CD4-positive, alpha-beta memory T cell (primary cell): Measurements from ENCODE around the gene CCDC74A. TPM values are rescaled to one million over a fixed set of nuclear protein-coding genes. Genes with fewer than 3 reads are reported as not detected.
A peak's percentile ranks its signal among the peaks of the same experiment; 100 is the strongest.
"Not testable (repeated sequence)": the region's sequence is repeated elsewhere in the genome, so short reads cannot be mapped to it uniquely, and the experiment has no call there.

Experiments
- CTCF ChIA-PET: fragments of 350-600 bp; sonication (Branson Sonifier 250); formaldehyde crosslinking; loops from one replicate; lab custom pipeline; 2021; ENCODE audit warnings: inconsistent platforms; ENCODE audit not compliant: partially characterized antibody; lab: Charles Lee
- POLR2A ChIA-PET: fragments of 350-600 bp; sonication (Branson Sonifier 250); formaldehyde crosslinking; loops from one replicate; lab custom pipeline; 2021; ENCODE audit not compliant: partially characterized antibody; lab: Charles Lee
- DNase-seq, 5 donors: peaks; one replicate each; pipeline versions ENCODE4 v3.0.0 to v3.0.0-alpha.2; 2020 to 2022; ENCODE audit warnings: mixed read lengths in 1 of 5
- H3K27ac ChIP-seq: one replicate; pipeline ENCODE4 v1.7.0; 2013; ENCODE audit warnings: low read depth, low read length
- H3K27me3 ChIP-seq: 2 replicates; pipeline ENCODE4 v1.7.0; 2013; ENCODE audit warnings: mild to moderate bottlenecking, low read length, moderate library complexity; ENCODE audit not compliant: insufficient read depth
- H3K36me3 ChIP-seq: 2 replicates; pipeline ENCODE4 v1.7.0; 2013; ENCODE audit warnings: mild to moderate bottlenecking, low read length, moderate library complexity; ENCODE audit not compliant: insufficient read depth
- H3K4me1 ChIP-seq: 2 replicates; pipeline ENCODE4 v1.7.0; 2013; ENCODE audit warnings: mild to moderate bottlenecking, low read length, moderate library complexity; ENCODE audit not compliant: insufficient read depth
- H3K4me3 ChIP-seq, 2 donors: one replicate each; pipeline ENCODE4 v1.7.0; 2013; ENCODE audit warnings: low read length in 2 of 2, mild to moderate bottlenecking in 1 of 2
- H3K9me3 ChIP-seq, 2 donors: one replicate each; pipeline ENCODE4 v1.7.0; 2013; ENCODE audit warnings: low read length in 2 of 2, control low read depth in 1 of 2; ENCODE audit not compliant: control insufficient read depth in 1 of 2
- H3K27ac Mint-ChIP-seq, 7 donors: one replicate each; pipeline ENCODE4 v1.8.0; 2020 to 2021; ENCODE audit warnings: mixed read lengths in 7 of 7, mild to moderate bottlenecking in 6 of 7, inconsistent platforms in 3 of 7, moderate library complexity in 3 of 7
- H3K27me3 Mint-ChIP-seq, 2 donors: one replicate each; pipeline ENCODE4 v1.8.0; 2020 to 2021; ENCODE audit warnings: mixed read lengths in 2 of 2
- H3K36me3 Mint-ChIP-seq, 2 donors: one replicate each; pipeline ENCODE4 v1.8.0; 2020 to 2021; ENCODE audit warnings: mixed read lengths in 2 of 2, inconsistent platforms in 1 of 2, mild to moderate bottlenecking in 1 of 2
- H3K4me1 Mint-ChIP-seq, 4 donors: one replicate each; pipeline ENCODE4 v1.8.0; 2020 to 2021; ENCODE audit warnings: mixed read lengths in 4 of 4, mild to moderate bottlenecking in 1 of 4
- H3K4me3 Mint-ChIP-seq, 8 donors: one replicate each; pipeline ENCODE4 v1.8.0; 2020 to 2021; ENCODE audit warnings: mixed read lengths in 8 of 8, mild to moderate bottlenecking in 7 of 8, moderate library complexity in 6 of 8, inconsistent platforms in 3 of 8
- H3K9me3 Mint-ChIP-seq, 8 donors: one replicate each; pipeline ENCODE4 v1.8.0; 2020 to 2021; ENCODE audit warnings: mixed read lengths in 8 of 8, mild to moderate bottlenecking in 5 of 8, inconsistent platforms in 3 of 8, moderate library complexity in 1 of 8
- intact Hi-C: fragments of 100-400 bp; cut with micrococcal nuclease; formaldehyde crosslinking; loops from one replicate; pipeline ENCODE4 v1.15.1; 2023
- polyA plus RNA-seq, 2 donors: library from polyadenylated mRNA; unstranded; fragments of 300-500 nt; fragmentation: Illumina TruSeq; gene quantifications; one replicate each; pipeline ENCODE4 v1.2.3, GENCODE V29; 2021
- total RNA-seq, 2 experiments: library from RNA; stranded (reverse); gene quantifications; one replicate each; pipeline ENCODE4 v1.2.3, GENCODE V29; 2021

The CCDC74A gene
- total RNA-seq = under 1 TPM in 1 of 2 experiments, not detected in 1; 0.38 TPM
- under 1 TPM; 0.42 to 0.54 TPM for polyA plus RNA-seq

DNA sequence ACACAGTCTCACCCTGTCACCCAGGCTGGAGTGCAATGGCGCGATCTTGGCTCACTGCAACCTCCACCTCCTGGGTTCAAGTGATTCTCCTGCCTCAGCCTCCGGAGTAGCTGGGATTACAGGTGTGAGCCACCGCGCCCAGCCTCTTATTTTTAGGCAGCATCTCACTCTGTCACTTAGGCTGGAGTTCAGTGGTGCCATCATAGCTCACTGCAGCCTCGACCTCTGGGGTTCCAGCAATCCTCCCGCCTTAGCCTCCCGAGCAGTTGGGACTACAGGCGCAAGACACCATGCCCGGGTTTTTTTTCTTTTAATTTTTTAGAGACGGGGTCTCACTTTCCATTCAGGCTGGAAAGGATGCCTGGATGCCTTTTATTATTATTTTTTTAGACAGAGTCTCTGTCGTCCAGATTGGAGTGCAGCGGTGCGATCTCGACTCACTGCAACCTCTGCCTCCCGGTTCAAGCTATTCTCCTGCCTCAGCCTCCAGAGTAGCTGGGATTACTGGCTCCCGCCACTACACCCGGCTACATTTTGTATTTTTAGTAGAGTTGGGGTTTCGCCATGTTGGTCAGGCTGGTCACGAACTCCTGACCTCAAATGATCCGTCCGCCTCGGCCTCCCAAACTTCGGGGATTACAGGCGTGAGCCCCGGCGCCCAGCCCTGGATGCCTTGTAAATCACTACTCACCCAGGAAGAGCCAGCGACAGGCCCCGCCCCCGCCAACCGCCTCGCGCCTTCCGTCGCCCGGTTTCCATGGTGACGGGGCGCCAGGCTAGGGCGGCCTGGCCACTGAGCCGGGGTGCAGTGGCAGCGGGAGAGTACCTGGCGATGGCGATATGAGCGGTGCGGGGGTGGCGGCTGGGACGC lies at the start of gene CCDC74A:
Gene CCDC74A (plus strand): TSS at position 758 of the 871 bp plus-strand sequence. CDS start 83 bp downstream, at position 841.
- not testable (repeated sequence) for H3K27me3 ChIP-seq, H3K27ac ChIP-seq, H3K36me3 Mint-ChIP-seq, H3K9me3 ChIP-seq, H3K4me1 ChIP-seq, H3K27me3 Mint-ChIP-seq, H3K9me3 Mint-ChIP-seq, H3K36me3 ChIP-seq
- ChIA-PET CTCF (interaction anchor here (1.3 kb wide), 1 partner anchor 35 kb away, joined by 8 read pairs; the partner anchor contains the start of gene MZT2A), POLR2A (interaction anchor here (0.7 to 1.3 kb wide), 2 partner anchors 35 to 1345 kb away, joined by 3 to 11 read pairs; partner anchors contain the start of genes MZT2A and MZT2B)
- intact Hi-C loops = loop anchor here (1.0 kb wide), 1 partner anchor 35 kb away; the partner anchor contains the start of gene MZT2A
- Mint-ChIP-seq H3K4me1 (peaks cover 0 to 19% (median 6%) of the 10 kb centered on the region in 4 donors), H3K27ac (peak within 1 kb of the TSS; percentile 80 to 94 (median 85)), H3K4me3 (peak within 1 kb of the TSS; percentile 83 to 94 (median 90))
- peak within 1 kb of the TSS in 1 of 2 donors; percentile 28 for H3K4me3 ChIP-seq
- DNase-seq = peak; percentile 80 to 83 (median 82)

DNA sequence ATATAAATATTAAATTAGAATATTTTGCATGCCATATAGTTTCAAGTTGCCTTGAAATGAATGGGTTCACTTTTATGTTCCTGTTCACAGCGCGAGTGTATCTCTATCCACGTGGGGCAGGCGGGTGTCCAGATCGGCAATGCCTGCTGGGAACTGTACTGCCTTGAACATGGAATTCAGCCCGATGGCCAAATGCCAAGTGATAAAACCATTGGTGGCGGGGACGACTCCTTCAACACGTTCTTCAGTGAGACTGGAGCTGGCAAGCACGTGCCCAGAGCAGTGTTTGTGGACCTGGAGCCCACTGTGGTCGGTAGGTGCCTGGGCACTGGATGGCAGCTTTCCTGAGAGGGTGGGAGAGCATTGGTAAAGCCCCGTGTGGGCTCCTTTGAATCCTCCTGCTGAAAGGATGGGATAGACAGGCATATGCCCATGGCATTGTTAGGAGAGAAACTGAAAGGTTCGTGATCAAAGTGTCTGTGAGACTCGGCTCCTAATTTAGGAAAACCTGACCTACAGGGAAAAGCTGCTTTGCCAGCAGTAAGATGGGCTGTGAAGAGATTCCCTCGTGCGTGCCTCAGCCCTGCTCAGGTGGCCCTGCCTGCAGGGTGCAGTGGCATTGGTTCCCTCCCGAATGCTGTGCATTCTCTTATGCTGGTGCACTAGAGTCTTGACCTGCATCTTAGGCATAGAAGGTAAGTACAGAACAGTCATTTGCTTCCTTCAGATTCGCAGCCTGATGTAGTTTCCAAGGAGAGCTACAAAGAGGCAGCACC lies 49.4 kb upstream of the CCDC74A start:
- H3K4me1 Mint-ChIP-seq, H3K27me3 Mint-ChIP-seq, intact Hi-C loops, CTCF ChIA-PET, H3K9me3 ChIP-seq, H3K9me3 Mint-ChIP-seq, POLR2A ChIA-PET, H3K4me3 ChIP-seq, H3K27ac ChIP-seq, H3K27me3 ChIP-seq, H3K36me3 ChIP-seq, DNase-seq, H3K4me3 Mint-ChIP-seq, H3K27ac Mint-ChIP-seq, H3K4me1 ChIP-seq: not testable (repeated sequence)
- H3K36me3 Mint-ChIP-seq = peaks cover 4 to 12% of the 10 kb centered on the region in 2 donors

DNA sequence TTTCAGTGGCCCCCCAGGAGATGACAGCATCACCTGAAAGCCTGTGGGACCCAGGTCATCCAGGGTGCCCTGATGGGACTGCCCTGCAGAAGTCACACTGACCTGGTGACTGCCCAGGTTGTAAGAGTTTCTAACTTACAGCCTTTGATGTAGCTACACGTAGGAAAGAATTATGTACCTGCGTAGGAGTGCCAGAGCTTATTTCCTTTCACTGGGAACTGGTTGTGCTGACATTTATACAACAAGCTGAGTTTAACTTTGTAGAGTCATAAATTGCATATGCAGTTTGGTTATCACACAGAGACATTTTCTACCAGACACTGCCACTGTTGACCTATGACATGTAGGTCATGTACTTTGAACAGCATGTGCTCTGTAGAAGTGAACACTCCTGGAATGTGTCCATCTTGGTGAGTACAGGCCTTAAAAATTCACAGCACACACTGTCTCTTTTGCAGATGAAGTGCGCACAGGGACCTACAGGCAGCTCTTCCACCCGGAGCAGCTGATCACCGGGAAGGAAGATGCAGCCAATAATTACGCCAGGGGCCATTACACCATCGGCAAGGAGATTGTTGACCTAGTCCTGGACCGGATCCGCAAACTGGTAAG lies 48.7 kb upstream of the CCDC74A start:
- H3K27ac Mint-ChIP-seq, H3K9me3 ChIP-seq, DNase-seq, H3K27me3 ChIP-seq, H3K4me1 Mint-ChIP-seq, intact Hi-C loops, H3K27ac ChIP-seq, H3K4me3 ChIP-seq, POLR2A ChIA-PET, H3K36me3 ChIP-seq, CTCF ChIA-PET, H3K9me3 Mint-ChIP-seq, H3K4me3 Mint-ChIP-seq, H3K4me1 ChIP-seq, H3K27me3 Mint-ChIP-seq: not testable (repeated sequence)
- H3K36me3 Mint-ChIP-seq = peaks cover 4 to 14% of the 10 kb centered on the region in 2 donors

DNA sequence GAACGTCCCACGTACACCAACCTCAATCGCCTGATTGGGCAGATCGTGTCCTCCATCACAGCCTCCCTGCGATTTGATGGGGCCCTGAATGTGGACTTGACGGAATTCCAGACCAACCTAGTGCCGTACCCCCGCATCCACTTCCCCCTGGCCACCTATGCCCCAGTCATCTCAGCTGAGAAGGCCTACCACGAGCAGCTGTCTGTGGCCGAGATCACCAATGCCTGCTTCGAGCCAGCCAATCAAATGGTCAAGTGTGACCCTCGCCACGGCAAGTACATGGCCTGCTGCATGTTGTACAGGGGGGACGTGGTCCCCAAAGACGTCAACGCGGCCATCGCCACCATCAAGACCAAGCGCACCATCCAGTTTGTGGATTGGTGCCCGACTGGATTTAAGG lies 47.3 kb upstream of the CCDC74A start:
- H3K27me3 Mint-ChIP-seq, H3K27me3 ChIP-seq, H3K4me3 Mint-ChIP-seq, H3K9me3 Mint-ChIP-seq, H3K4me1 Mint-ChIP-seq, H3K36me3 ChIP-seq, intact Hi-C loops, H3K27ac ChIP-seq, H3K4me3 ChIP-seq, POLR2A ChIA-PET, DNase-seq, H3K4me1 ChIP-seq, H3K27ac Mint-ChIP-seq, CTCF ChIA-PET, H3K9me3 ChIP-seq: not testable (repeated sequence)
- H3K36me3 Mint-ChIP-seq = peaks cover 4 to 15% of the 10 kb centered on the region in 2 donors

- H3K27ac ChIP-seq, H3K9me3 ChIP-seq, H3K9me3 Mint-ChIP-seq, H3K27me3 ChIP-seq, H3K4me3 ChIP-seq, intact Hi-C loops, H3K36me3 ChIP-seq, H3K27ac Mint-ChIP-seq, H3K4me1 Mint-ChIP-seq, CTCF ChIA-PET, H3K4me3 Mint-ChIP-seq, DNase-seq, H3K4me1 ChIP-seq, H3K27me3 Mint-ChIP-seq: not testable (repeated sequence)
- H3K36me3 Mint-ChIP-seq = peaks cover 4 to 17% of the 10 kb centered on the region in 2 donors
- POLR2A ChIA-PET = interaction anchor here (0.9 kb wide), 1 partner anchor 10 kb away, joined by 4 read pairs; the partner anchor contains the start of gene MZT2A
Measured at GRCh38 chr2:131482506-131483155, 45.1 kb upstream of the CCDC74A start.

DNA sequence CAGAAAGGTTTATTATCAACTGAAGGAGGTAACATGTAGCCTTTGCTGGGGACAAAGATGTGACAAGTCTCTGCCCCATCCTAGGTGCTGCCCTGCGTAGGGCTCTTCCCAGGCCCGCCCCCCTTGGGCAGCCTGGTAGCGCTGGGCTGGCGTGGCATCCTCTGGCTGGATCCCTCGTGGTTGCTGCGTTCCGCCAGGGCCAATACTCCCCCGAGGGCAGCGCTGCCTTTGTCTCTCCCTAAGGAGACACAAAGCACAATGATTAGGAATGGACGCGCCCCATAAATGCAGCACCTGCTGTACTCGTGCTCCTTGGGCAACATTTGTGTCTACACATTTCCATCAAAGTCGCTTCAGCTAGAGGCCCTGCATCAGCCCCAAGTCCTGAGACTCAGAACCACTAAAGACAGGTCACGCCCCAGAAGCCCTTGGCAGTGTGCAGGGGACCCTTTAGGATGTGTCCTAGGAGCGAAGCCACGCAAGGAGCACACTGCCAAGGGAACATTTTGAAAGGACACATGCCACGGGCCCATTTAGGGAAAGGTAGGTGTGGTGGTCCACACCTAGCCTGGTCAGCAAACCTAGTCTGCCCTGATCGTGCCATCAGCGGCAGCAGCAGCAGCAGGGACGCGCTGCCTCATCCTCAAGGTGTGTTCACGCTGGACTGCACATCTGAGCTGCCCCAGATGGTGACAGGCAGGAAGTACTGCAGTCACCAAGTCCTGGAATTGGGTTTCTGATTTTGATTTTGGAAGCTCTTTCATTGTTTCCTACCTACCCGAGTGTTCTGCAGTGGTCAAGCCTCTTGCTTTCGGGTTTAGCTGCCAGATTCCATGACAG lies 43.5 kb upstream of the CCDC74A start:
- H3K9me3 Mint-ChIP-seq, H3K27ac Mint-ChIP-seq, H3K4me3 Mint-ChIP-seq, H3K4me3 ChIP-seq, H3K27ac ChIP-seq, H3K36me3 ChIP-seq, H3K27me3 ChIP-seq, H3K4me1 ChIP-seq, H3K27me3 Mint-ChIP-seq, intact Hi-C loops, H3K9me3 ChIP-seq, DNase-seq, POLR2A ChIA-PET: not testable (repeated sequence)
- peaks cover 0 to 15% (median 4%) of the 10 kb centered on the region in 4 donors for H3K4me1 Mint-ChIP-seq
- peaks cover 4 to 21% of the 10 kb centered on the region in 2 donors for H3K36me3 Mint-ChIP-seq
- CTCF ChIA-PET = interaction anchor here (0.8 kb wide), 1 partner anchor 8 kb away, joined by 3 read pairs; the partner anchor contains the start of gene MZT2A
